HG03457 (cell line): Measurements from ENCODE around the gene DPP10.

Experiments
- ATAC-seq: cut with Tn5 transposase; IDR thresholded peaks from one replicate; pipeline ENCODE4 v1.9.1; 2021; ENCODE audit warnings: moderate number of reproducible peaks; ENCODE audit not compliant: unreplicated experiment

Gene DPP10

GRCh38 chr2:115634578-115634977 is 1192.1 kb downstream of the DPP10 start:
- ATAC-seq: no peak

GRCh38 chr2:115635430-115635829 is 1193.0 kb downstream of the DPP10 start:
- ATAC-seq: no peak

GRCh38 chr2:115649731-115650130 is 1207.3 kb downstream of the DPP10 start:
- ATAC-seq: no peak

GRCh38 chr2:115650827-115651226 is 1208.4 kb downstream of the DPP10 start:
- no peak for ATAC-seq

- no peak for ATAC-seq
Measured at GRCh38 chr2:115652652-115653051, 1210.2 kb downstream of the DPP10 start.

GRCh38 chr2:115654362-115654761 is 1211.9 kb downstream of the DPP10 start:
- ATAC-seq: no peak

- ATAC-seq: no peak
Measured at GRCh38 chr2:115678129-115678528, 1235.7 kb downstream of the DPP10 start.

- ATAC-seq: no peak
Measured at GRCh38 chr2:115684345-115684744, 1241.9 kb downstream of the DPP10 start.

GRCh38 chr2:115691409-115691808 is 1249.0 kb downstream of the DPP10 start:
- ATAC-seq: no peak

GRCh38 chr2:115694651-115695050 is 1252.2 kb downstream of the DPP10 start:
- ATAC-seq: no peak

- no peak for ATAC-seq
Measured at GRCh38 chr2:115733190-115733775, 1290.8 kb downstream of the DPP10 start.

GRCh38 chr2:115738111-115738510 is 1295.7 kb downstream of the DPP10 start:
- ATAC-seq: no peak

GRCh38 chr2:115739574-115739973 is 1297.1 kb downstream of the DPP10 start:
- no peak for ATAC-seq

GRCh38 chr2:115746151-115746550 is 1303.7 kb downstream of the DPP10 start:
- no peak for ATAC-seq

- ATAC-seq: no peak
Measured at GRCh38 chr2:115757286-115757685, 1314.8 kb downstream of the DPP10 start.

GRCh38 chr2:115763601-115764000 is 1321.2 kb downstream of the DPP10 start:
- no peak for ATAC-seq

GRCh38 chr2:115771516-115771915 is 1329.1 kb downstream of the DPP10 start:
- no peak for ATAC-seq

- no peak for ATAC-seq
Measured at GRCh38 chr2:115774361-115774760, 1331.9 kb downstream of the DPP10 start.

GRCh38 chr2:115779085-115779632 is 1336.7 kb downstream of the DPP10 start:
- no peak for ATAC-seq

GRCh38 chr2:115782286-115782685 is 1339.8 kb downstream of the DPP10 start:
- no peak for ATAC-seq

- no peak for ATAC-seq
Measured at GRCh38 chr2:115796078-115796477, 1353.6 kb downstream of the DPP10 start.

- no peak for ATAC-seq
Measured at GRCh38 chr2:115807276-115807675, 1364.8 kb downstream of the DPP10 start.

GRCh38 chr2:115825912-115826311 is 1383.5 kb downstream of the DPP10 start:
- no peak for ATAC-seq
